Activated CD4-positive, alpha-beta T cell treated with anti-CD3 and anti-CD28 coated beads, Interleukin-2, amount 50 U/mL, for 16 hours (primary cell): ENCODE measurements around the gene RASGRF1.

Experiments used
- DNase-seq: peaks from one replicate; pipeline ENCODE4 v3.0.0-alpha.2; 2020

RASGRF1 gene

GRCh38 chr15:79066391-79067071 is 24.0 kb downstream of the RASGRF1 start:
- DNase-seq, result no peak

GRCh38 chr15:79065706-79066376 is 24.7 kb downstream of the RASGRF1 start:
- no peak for DNase-seq

- no peak for DNase-seq
Measured at GRCh38 chr15:79065361-79065705, 25.2 kb downstream of the RASGRF1 start.

- no peak for DNase-seq
Measured at GRCh38 chr15:79064496-79064895, 26.1 kb downstream of the RASGRF1 start.

GRCh38 chr15:79060175-79060574 is 30.4 kb downstream of the RASGRF1 start:
- no peak for DNase-seq

GRCh38 chr15:79059081-79059572 is 31.5 kb downstream of the RASGRF1 start:
- no peak for DNase-seq

GRCh38 chr15:79058260-79058850 is 32.2 kb downstream of the RASGRF1 start:
- no peak for DNase-seq

GRCh38 chr15:79057050-79057449 is 33.5 kb downstream of the RASGRF1 start:
- no peak for DNase-seq

GRCh38 chr15:79054350-79054749 is 36.2 kb downstream of the RASGRF1 start:
- no peak for DNase-seq

- DNase-seq, result no peak
Measured at GRCh38 chr15:79053894-79054293, 36.7 kb downstream of the RASGRF1 start.

- no peak for DNase-seq
Measured at GRCh38 chr15:79051941-79052731, 38.4 kb downstream of the RASGRF1 start.

- DNase-seq, result no peak
Measured at GRCh38 chr15:79051029-79051428, 39.6 kb downstream of the RASGRF1 start.

- DNase-seq, result no peak
Measured at GRCh38 chr15:79050341-79050740, 40.2 kb downstream of the RASGRF1 start.

GRCh38 chr15:79049416-79049815 is 41.2 kb downstream of the RASGRF1 start:
- DNase-seq, result no peak

GRCh38 chr15:79047676-79048439 is 42.7 kb downstream of the RASGRF1 start:
- no peak for DNase-seq

- DNase-seq, result no peak
Measured at GRCh38 chr15:79046691-79047404, 43.7 kb downstream of the RASGRF1 start.

- DNase-seq, result no peak
Measured at GRCh38 chr15:79045041-79045440, 45.5 kb downstream of the RASGRF1 start.

- DNase-seq, result no peak
Measured at GRCh38 chr15:79042213-79042928, 48.2 kb downstream of the RASGRF1 start.

GRCh38 chr15:79041601-79042168 is 48.9 kb downstream of the RASGRF1 start:
- DNase-seq, result no peak

GRCh38 chr15:79037848-79038247 is 52.7 kb downstream of the RASGRF1 start:
- no peak for DNase-seq

GRCh38 chr15:79036323-79036722 is 54.3 kb downstream of the RASGRF1 start:
- DNase-seq, result no peak
